SU-DHL-6 (cell line): Measurements from ENCODE around the gene DIS3L.
"Not testable (repeated sequence)": the region's sequence is repeated elsewhere in the genome, so short reads cannot be mapped to it uniquely, and the experiment has no call there.

Source experiments
- H2AFZ ChIP-seq: fragments of 200-600 bp; sonication (generic); 2 replicates; pipeline ENCODE4 v1.6.1; 2014; ENCODE audit warnings: low read depth, mild to moderate bottlenecking, moderate library complexity, mixed read lengths, antibody characterized with exemption, low read length; ENCODE audit not compliant: severe bottlenecking
- H3F3A ChIP-seq: fragments of 200-600 bp; shearing (Covaris generic); 2 replicates; pipeline ENCODE4 v1.6.0; 2016; ENCODE audit warnings: antibody characterized with exemption, mild to moderate bottlenecking; ENCODE audit not compliant: insufficient read depth
- H3K27ac ChIP-seq: fragments of 200-600 bp; sonication (generic); 2 replicates; pipeline ENCODE4 v1.5.1; 2016; ENCODE audit warnings: low read depth, mild to moderate bottlenecking, low read length, moderate library complexity, mixed read lengths
- H3K27me3 ChIP-seq: fragments of 200-600 bp; sonication (generic), shearing (Covaris generic); 2 replicates; pipeline ENCODE4 v1.6.0; 2014; ENCODE audit warnings: mild to moderate bottlenecking, low read length
- H3K36me3 ChIP-seq: fragments of 200-600 bp; sonication (generic); 2 replicates; pipeline ENCODE4 v1.6.1; 2014; ENCODE audit warnings: mild to moderate bottlenecking, low read length, mixed read lengths
- H3K4me2 ChIP-seq: fragments of 300-600, 200-600 bp; shearing (Covaris generic), sonication (generic); 2 replicates; pipeline ENCODE4 v1.6.0; 2014; ENCODE audit warnings: low read length, low read depth, mild to moderate bottlenecking; ENCODE audit not compliant: poor library complexity, severe bottlenecking
- H3K4me3 ChIP-seq: fragments of 200-600 bp; sonication (generic); 2 replicates; pipeline ENCODE4 v1.5.1; 2014; ENCODE audit warnings: antibody characterized with exemption, low read length, mild to moderate bottlenecking, mixed read lengths; ENCODE audit not compliant: insufficient read depth, poor library complexity, severe bottlenecking
- H3K79me2 ChIP-seq: fragments of 200-600 bp; sonication (generic); 2 replicates; pipeline ENCODE4 v1.6.1; 2014; ENCODE audit warnings: mild to moderate bottlenecking, low read length, moderate library complexity; ENCODE audit not compliant: insufficient read depth
- H3K9ac ChIP-seq: fragments of 200-600 bp; sonication (generic); 2 replicates; pipeline ENCODE4 v1.7.0; 2014; ENCODE audit warnings: mild to moderate bottlenecking, low read length
- H3K9me2 ChIP-seq: fragments of 200-600 bp; sonication (generic); replicated peaks from 2 replicates; pipeline ENCODE4 v1.6.1; 2014; ENCODE audit warnings: low read length; ENCODE audit not compliant: insufficient read depth
- H3K9me3 ChIP-seq: fragments of 200-600 bp; sonication (generic); 2 replicates; pipeline ENCODE4 v1.6.1; 2014; ENCODE audit warnings: low read length, mixed read lengths; ENCODE audit not compliant: insufficient read depth
- H4K20me1 ChIP-seq: fragments of 200-600 bp; sonication (generic); 2 replicates; pipeline ENCODE4 v1.6.1; 2014; ENCODE audit warnings: low read depth, mild to moderate bottlenecking, antibody characterized with exemption, low read length, moderate library complexity, mixed read lengths
- EZH2phosphoT487 ChIP-seq: fragments of 200-600 bp; sonication (generic), shearing (Covaris generic); conservative IDR thresholded peaks from 2 replicates; pipeline ENCODE4 v1.6.1; 2018; ENCODE audit warnings: mild to moderate bottlenecking, antibody characterized with exemption, low read length, moderate library complexity, mixed read lengths
- TF ChIP-seq, protein P1 (sequence below): fragments of 200-600 bp; sonication (generic); IDR thresholded peaks from one replicate; pipeline ENCODE4 v1.5.1; 2017; ENCODE audit warnings: antibody characterized with exemption, mild to moderate bottlenecking, low read length, moderate library complexity; ENCODE audit not compliant: insufficient read depth, poor library complexity, severe bottlenecking

Gene DIS3L

DNA sequence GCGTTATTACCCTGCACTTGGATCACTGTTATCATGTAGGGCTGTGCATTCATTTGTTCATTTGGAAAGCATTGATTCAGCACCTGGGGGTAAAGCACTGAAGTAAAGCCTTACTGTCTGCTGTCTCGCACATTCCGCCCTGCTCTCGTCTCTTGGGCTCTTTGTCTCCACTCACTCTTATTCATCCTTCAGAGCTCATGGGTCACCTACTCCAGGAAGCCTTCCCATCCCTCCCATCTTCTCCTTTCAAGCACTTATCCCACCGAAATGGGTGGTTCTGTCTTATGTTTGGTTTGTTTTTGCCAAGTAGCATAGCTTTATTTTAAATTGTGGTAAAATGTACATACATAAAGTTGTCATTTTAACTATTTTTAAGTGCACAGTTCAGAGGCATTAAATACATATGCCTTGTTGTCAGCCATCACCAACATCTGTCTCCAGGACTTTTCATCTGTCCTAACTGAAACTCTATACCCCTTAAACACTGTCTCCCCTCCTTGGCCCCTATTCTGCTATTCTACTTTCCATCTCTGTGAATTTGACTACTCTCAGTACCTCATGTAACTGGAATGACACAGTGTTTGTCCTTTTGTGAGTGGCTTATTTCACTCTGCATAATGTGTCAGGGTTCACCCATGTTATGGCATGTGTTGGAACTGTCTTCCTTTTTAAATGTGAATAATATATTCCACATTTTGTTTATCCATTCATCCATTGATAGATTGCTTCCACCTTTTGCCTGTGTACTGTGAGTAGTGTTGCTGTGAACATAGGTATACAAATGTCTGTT is 9.3 kb downstream of the DIS3L start:
- H3K4me3 ChIP-seq, result no peak overlapping the region
- no peaks in the 10 kb centered on the region for H3K36me3 ChIP-seq
- no peaks in the 10 kb centered on the region for H3K27me3 ChIP-seq
- no peaks in the 10 kb centered on the region for H3F3A ChIP-seq
- no peaks in the 10 kb centered on the region for H3K9me2 ChIP-seq
- no peaks in the 10 kb centered on the region for H3K9me3 ChIP-seq
- H3K9ac ChIP-seq, result no peak overlapping the region
- H3K4me2 ChIP-seq, result no peak overlapping the region
- H3K27ac ChIP-seq, result no peak overlapping the region
- H4K20me1 ChIP-seq, result no peaks in the 10 kb centered on the region
- TF ChIP-seq, protein P1, sequence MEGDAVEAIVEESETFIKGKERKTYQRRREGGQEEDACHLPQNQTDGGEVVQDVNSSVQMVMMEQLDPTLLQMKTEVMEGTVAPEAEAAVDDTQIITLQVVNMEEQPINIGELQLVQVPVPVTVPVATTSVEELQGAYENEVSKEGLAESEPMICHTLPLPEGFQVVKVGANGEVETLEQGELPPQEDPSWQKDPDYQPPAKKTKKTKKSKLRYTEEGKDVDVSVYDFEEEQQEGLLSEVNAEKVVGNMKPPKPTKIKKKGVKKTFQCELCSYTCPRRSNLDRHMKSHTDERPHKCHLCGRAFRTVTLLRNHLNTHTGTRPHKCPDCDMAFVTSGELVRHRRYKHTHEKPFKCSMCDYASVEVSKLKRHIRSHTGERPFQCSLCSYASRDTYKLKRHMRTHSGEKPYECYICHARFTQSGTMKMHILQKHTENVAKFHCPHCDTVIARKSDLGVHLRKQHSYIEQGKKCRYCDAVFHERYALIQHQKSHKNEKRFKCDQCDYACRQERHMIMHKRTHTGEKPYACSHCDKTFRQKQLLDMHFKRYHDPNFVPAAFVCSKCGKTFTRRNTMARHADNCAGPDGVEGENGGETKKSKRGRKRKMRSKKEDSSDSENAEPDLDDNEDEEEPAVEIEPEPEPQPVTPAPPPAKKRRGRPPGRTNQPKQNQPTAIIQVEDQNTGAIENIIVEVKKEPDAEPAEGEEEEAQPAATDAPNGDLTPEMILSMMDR, result no peak
- TF ChIP-seq EZH2phosphoT487, result no peak
- H3K79me2 ChIP-seq, result peaks cover 2% of the 10 kb centered on the region; the same call in 1 of the 2 replicates
- no peak overlapping the region for H2AFZ ChIP-seq

DNA sequence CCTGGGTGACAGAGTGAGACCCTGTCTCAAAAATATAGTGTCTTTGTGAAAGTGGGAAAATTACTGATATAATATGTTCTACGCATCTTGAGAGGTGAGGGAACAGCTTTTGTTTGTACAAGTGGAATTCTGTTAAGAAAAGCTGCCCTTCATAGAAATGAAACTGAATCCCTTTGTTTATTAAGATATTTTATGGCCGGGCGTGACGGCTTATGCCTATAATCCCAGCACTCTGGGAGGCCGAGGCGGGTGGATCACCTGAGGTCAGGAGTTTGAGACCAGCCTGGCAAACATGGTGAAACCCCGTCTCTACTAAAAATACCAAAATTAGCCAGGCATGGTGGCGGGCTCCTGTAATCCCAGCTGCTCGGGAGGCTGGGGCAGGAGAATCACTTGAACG is 11.1 kb downstream of the DIS3L start:
- H3F3A ChIP-seq, H4K20me1 ChIP-seq, H3K9ac ChIP-seq, H3K4me2 ChIP-seq, H2AFZ ChIP-seq, H3K79me2 ChIP-seq, H3K27me3 ChIP-seq, H3K9me2 ChIP-seq, H3K27ac ChIP-seq, H3K9me3 ChIP-seq, H3K4me3 ChIP-seq, H3K36me3 ChIP-seq: not testable (repeated sequence)

DNA sequence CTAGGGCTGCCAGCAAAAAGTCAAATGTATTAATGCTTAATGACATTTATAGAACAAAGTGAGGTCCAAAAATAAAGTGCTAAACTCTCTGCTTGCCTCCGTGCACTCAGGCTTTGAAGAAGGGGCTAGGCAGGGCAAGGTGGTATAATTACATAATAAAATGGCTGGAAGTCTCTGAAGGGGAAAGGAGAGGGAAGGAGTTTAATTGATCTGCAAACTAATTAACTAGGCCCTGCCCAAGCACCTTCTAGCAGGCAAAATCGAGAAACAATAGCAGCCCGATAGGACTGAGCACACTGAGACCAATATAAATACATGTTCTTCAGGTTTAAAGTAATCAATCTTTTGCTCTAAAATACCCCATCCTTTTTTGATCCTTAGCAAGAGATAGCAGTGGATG is 13.0 kb downstream of the DIS3L start:
- Histone ChIP-seq H4K20me1 (no peaks in the 10 kb centered on the region), H3K27ac (no peak overlapping the region), H3K9ac (no peak overlapping the region), H3K79me2 (no peaks in the 10 kb centered on the region; the same call in 1 of the 2 replicates), H3K9me2 (no peaks in the 10 kb centered on the region), H3K9me3 (no peaks in the 10 kb centered on the region), H2AFZ (no peak overlapping the region), H3K36me3 (peaks cover 15% of the 10 kb centered on the region; the same call in 1 of the 2 replicates), H3K4me2 (no peak overlapping the region), H3F3A (no peaks in the 10 kb centered on the region), H3K4me3 (no peak overlapping the region), H3K27me3 (no peaks in the 10 kb centered on the region)
- TF ChIP-seq, protein P1, result no peak
- TF ChIP-seq EZH2phosphoT487, result no peak

DNA sequence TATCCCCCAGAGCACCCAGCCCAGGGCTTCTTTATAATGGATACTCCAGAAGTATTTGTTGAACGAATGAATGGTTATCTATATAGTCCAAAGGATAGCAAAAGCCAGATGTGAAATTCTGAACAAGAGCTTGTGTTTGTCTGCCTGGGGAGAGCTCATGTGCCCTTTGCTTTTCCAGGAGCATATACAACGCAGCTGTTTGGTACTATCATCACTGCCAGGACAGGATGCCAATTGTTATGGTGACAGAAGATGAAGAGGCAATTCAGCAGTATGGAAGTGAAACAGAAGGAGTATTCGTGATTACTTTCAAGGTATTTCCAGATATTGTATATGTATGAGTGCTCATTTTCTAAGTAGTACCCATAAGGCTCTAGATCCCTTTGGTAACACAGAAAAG is 15.2 kb downstream of the DIS3L start:
- no peaks in the 10 kb centered on the region for H3F3A ChIP-seq
- H3K79me2 ChIP-seq, result no peaks in the 10 kb centered on the region
- no peak for TF ChIP-seq EZH2phosphoT487
- TF ChIP-seq, protein P1, result no peak
- no peak overlapping the region for H2AFZ ChIP-seq
- peaks cover 18% of the 10 kb centered on the region; the same call in 1 of the 2 replicates for H3K36me3 ChIP-seq
- no peak overlapping the region for H3K9ac ChIP-seq
- H4K20me1 ChIP-seq, result no peaks in the 10 kb centered on the region
- H3K27me3 ChIP-seq, result no peaks in the 10 kb centered on the region
- H3K9me2 ChIP-seq, result no peaks in the 10 kb centered on the region
- no peaks in the 10 kb centered on the region for H3K9me3 ChIP-seq
- H3K27ac ChIP-seq, result no peak overlapping the region
- no peak overlapping the region for H3K4me2 ChIP-seq
- no peak overlapping the region for H3K4me3 ChIP-seq
